DMS153 (cell line): ENCODE results near the gene SSR3.

Source experiments
- DNase-seq: peaks from one replicate; lab custom pipeline; 2025; lab: John Stamatoyannopoulos, UW

SSR3 gene

DNA sequence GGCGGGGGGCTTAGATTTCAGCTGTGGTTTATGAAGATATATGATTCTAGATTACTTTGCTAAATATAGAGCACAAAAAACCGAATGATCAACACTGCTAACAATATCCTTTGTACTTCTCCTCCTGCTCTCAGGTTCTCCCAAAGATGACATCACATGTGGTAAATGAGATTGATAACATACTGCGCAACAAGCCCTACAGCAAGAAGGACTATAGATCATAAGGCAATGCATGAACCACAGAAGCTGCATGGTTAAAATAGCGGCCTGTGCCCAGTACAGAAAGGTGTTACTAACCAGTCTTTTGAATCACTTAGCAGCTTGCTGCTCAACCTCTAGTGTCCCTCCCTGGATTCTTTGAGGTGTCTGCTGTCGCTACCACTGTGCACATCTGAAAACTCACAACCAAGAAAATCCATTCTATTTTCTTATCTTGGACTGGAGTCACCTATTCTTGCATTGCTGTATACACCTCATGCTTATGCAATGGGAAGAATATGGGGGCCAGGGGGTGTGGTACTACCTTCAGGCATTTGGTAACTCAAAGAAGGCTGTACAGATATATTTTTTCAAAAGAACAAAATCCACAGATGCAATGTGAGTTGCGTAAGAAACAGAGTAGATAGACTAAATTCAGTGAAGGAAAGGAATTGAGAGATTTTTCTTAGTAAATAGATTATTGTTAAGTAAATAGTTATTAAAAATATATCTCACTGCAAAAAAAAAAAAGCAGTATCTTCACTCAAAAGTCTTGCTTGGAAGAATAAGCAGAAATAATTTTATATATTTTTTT, 18.2 kb downstream of the SSR3 start:
- DNase-seq = no peak

- DNase-seq = no peak
Observed at GRCh38 chr3:156535798-156536197, 19.1 kb downstream of the SSR3 start.

GRCh38 chr3:156535162-156535627, 19.7 kb downstream of the SSR3 start:
- peak; percentile 24 for DNase-seq

DNA sequence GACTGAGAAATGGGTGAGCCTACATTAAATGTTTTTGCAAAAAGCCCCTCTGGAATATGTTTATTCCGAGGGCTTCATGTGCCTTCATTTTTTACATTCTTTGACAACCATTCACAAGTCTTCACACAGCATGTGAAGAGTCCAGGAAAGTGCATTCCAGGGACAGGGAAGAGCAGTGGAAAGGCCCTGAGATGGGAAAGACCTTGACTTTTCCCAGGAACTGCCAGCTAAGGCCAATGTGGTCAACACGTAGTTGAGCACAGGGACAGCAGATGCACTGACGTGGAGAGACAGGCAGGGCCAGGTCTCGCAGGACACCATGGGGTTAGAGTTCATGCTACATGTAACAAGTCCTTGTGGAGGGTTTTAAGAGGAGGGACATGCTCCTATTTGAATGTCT, 21.7 kb downstream of the SSR3 start:
- no peak for DNase-seq

- DNase-seq = no peak
Observed at GRCh38 chr3:156532730-156533129, 22.2 kb downstream of the SSR3 start.

- DNase-seq = no peak
Observed at GRCh38 chr3:156530980-156531379, 23.9 kb downstream of the SSR3 start.

DNA sequence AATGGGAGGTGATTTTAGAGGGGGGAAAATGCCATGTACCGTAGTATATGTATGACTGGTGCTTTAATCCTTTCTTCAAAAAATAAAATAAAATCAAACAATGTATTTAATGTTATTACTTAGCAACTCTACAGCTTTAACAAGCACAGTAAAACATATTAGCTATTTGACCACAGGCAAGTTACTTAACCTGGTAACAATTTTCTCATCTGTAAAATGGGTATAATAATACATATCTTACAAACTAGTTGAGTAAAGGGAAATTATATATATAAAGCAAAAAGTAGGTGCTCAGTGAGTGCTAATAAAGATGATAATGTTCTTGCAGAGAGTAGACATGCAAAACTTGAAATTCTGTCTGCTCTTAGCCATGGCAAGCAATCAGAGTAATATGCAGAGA, 27.9 kb downstream of the SSR3 start:
- no peak for DNase-seq

GRCh38 chr3:156525808-156526207, 29.1 kb downstream of the SSR3 start:
- DNase-seq = no peak

DNA sequence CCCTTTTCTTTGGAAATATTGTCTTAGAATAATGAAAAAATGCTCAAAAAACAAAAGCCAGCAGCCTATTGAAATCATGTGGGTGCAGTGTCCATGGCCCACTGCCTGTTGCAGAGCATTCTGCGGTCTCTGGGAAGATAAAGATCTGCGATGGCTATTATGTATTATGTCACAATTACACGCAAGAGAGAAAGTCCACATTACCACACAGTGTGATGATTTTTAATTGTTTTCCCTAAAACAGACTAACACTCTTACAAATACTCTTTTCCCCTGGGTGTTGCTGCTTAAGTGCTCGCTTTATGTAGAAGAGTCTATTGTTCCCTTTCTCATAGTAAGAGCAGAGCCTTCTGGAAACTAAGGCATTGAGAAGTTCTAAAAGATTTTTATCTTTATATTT, 32.2 kb downstream of the SSR3 start:
- DNase-seq = no peak

GRCh38 chr3:156519758-156520162, 35.2 kb downstream of the SSR3 start:
- DNase-seq = peak; percentile 62

- no peak for DNase-seq
Observed at GRCh38 chr3:156518726-156519125, 36.2 kb downstream of the SSR3 start.

DNA sequence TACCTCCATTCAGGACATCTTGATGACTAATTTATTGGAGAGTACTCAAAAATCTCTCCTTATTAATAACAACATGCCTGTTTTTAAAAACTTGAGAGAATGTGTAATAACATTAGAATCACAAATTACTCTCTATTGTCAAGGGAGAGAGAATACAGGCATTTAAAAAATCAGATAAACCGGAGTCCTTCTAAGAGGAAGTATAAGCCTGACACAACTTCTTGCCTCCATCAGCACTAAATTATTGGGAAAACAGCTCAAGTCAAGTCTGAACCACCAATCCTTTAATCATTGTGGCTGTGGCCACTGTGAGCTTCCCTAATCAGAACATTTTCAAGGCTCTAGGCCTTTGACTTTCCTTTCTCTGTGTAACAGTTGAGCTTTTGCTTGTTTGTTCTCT, 38.0 kb downstream of the SSR3 start:
- no peak for DNase-seq

GRCh38 chr3:156516284-156516683, 38.6 kb downstream of the SSR3 start:
- no peak for DNase-seq

- DNase-seq = peak; percentile 56
Observed at GRCh38 chr3:156513619-156514018, 41.3 kb downstream of the SSR3 start.

DNA sequence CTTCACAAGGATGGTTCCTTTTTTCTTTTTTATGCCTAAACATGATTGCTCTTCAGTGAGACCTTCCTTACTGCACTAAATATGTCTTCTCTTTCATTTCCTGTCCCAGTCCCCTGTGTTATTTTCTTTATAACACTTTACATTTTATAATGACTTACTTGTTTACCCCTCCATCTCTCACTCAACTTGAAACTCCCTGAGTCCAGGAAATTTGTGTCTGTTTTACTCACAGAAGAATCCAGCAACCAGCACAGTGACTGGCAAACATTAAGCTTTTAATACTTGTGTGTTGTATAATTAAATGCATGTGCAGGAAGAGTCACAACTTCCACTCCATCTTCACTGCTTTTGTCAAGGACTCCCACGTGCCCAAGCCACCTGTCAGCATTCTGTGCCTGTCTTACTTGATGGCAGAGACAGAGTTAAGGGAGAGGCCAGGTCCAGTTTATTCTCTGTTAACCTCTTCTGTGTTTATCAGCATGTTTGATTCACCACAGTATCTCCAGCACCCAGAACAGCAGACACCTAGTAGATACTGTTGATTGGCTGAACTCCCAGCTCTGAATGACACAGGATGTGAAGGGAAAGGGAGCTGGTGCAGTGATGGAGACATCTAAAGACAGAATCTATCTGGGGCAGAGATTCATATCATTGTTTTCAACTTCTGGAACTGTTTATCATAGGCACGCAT, 42.8 kb downstream of the SSR3 start:
- no peak for DNase-seq

- DNase-seq = peak; percentile 67
Observed at GRCh38 chr3:156509189-156510174, 45.4 kb downstream of the SSR3 start.

GRCh38 chr3:156507285-156507684, 47.6 kb downstream of the SSR3 start:
- no peak for DNase-seq

GRCh38 chr3:156498307-156498706, 56.6 kb downstream of the SSR3 start:
- no peak for DNase-seq

DNA sequence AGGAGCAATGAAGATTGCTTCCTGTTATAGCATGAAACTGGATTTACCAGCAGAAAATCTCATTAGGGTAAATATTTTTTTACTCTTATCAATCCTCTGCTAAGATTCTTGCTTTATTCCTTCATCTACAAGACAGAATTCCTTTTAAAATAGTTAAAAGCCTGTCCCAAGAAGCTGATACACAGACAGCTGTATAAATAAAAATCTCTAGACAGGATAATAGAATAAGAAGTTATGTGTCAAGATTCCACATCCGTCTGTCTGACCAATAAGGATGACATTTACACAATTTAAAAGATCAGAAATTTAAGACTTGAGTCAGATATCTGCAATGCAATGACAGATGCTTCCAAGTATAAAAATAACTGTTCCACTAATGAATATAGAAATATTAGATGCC, 57.6 kb downstream of the SSR3 start:
- no peak for DNase-seq

GRCh38 chr3:156495816-156496215, 59.1 kb downstream of the SSR3 start:
- DNase-seq = no peak

GRCh38 chr3:156493887-156494286, 61.0 kb downstream of the SSR3 start:
- no peak for DNase-seq

DNA sequence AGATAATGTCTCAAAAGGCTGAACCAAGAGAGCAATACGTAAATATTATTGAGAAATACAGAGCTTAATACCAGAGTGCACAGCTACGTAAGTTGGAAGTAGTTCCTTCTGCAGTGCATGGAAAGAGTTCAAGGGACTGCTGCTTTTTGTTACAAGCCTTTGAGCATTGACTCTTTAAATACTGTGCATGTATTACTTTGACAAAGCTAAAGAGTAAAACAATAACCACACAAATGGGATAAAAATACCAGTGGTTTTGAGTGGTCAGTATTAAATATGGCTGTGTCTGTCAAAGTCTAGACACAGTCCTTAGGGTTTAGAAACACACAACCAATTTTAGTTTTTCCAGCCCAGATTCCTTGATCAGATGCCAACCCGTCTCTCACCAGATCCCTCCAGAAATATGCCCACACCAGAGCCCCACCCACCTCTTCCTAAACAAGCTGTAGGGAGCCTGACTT, 62.1 kb downstream of the SSR3 start:
- no peak for DNase-seq
